DOHH2 (cell line): Measurements from ENCODE around the gene GATA2.

ENCODE experiments used
- CTCF ChIP-seq: fragments of 200-600 bp; sonication (generic); IDR thresholded peaks from one replicate; pipeline ENCODE4 v1.5.1; 2014; ENCODE audit warnings: antibody characterized with exemption, mild to moderate bottlenecking, low read depth, low read length; ENCODE audit not compliant: poor library complexity, severe bottlenecking
- EZH2phosphoT487 ChIP-seq: fragments of 200-600 bp; sonication (generic); IDR thresholded peaks from 2 replicates; pipeline ENCODE4 v1.6.1; 2017; ENCODE audit warnings: borderline replicate concordance, mild to moderate bottlenecking, antibody characterized with exemption, low read length, moderate library complexity, mixed read lengths

GRCh38 chr3:128487813-128488635 is 5.0 kb downstream of the GATA2 start:
- no peak for TF ChIP-seq CTCF
- TF ChIP-seq EZH2phosphoT487: no peak
